DLD1 (cell line): ENCODE data around the gene GSTT4.
"Not testable (repeated sequence)": the region's sequence is repeated elsewhere in the genome, so short reads cannot be mapped to it uniquely, and the experiment has no call there.

ENCODE experiments used
- in situ Hi-C: cut with HindIII; loops from 2 replicates; pipeline ENCODE4 v1.10.0; 2017; ENCODE audit warnings: low sequenced_read_pairs

The GSTT4 gene

GRCh38 chr22:23954193-23954990, 50.9 kb downstream of the GSTT4 start:
- in situ Hi-C loops: not testable (repeated sequence)

GRCh38 chr22:23953485-23953884, 51.8 kb downstream of the GSTT4 start:
- in situ Hi-C loops: not testable (repeated sequence)

- in situ Hi-C loops: not testable (repeated sequence)
Observed at GRCh38 chr22:23952794-23953405, 52.4 kb downstream of the GSTT4 start.

GRCh38 chr22:23951383-23951782, 53.9 kb downstream of the GSTT4 start:
- in situ Hi-C loops: not testable (repeated sequence)

GRCh38 chr22:23949764-23950163, 55.5 kb downstream of the GSTT4 start:
- in situ Hi-C loops: not testable (repeated sequence)
